ENCODE data around the gene SLC7A1.

SLC7A1 gene

GRCh38 chr13:29526741-29527140 lies 68.7 kb downstream of the SLC7A1 start:
- no peak for DNase-seq

GRCh38 chr13:29525757-29526156 lies 69.7 kb downstream of the SLC7A1 start:
- no peak for DNase-seq

GRCh38 chr13:29524641-29525040 lies 70.8 kb downstream of the SLC7A1 start:
- DNase-seq: no peak

GRCh38 chr13:29524176-29524575 lies 71.3 kb downstream of the SLC7A1 start:
- DNase-seq: no peak

GRCh38 chr13:29523199-29523961 lies 72.1 kb downstream of the SLC7A1 start:
- DNase-seq: no peak

- no peak for DNase-seq
Measured at GRCh38 chr13:29522044-29522685, 73.3 kb downstream of the SLC7A1 start.

GRCh38 chr13:29521336-29521735 lies 74.2 kb downstream of the SLC7A1 start:
- no peak for DNase-seq

GRCh38 chr13:29520671-29521070 lies 74.8 kb downstream of the SLC7A1 start:
- no peak for DNase-seq

GRCh38 chr13:29519921-29520320 lies 75.6 kb downstream of the SLC7A1 start:
- no peak for DNase-seq

GRCh38 chr13:29516880-29517279 lies 78.6 kb downstream of the SLC7A1 start:
- DNase-seq: no peak

GRCh38 chr13:29516012-29516411 lies 79.5 kb downstream of the SLC7A1 start:
- DNase-seq: no peak

GRCh38 chr13:29515372-29515771 lies 80.1 kb downstream of the SLC7A1 start:
- no peak for DNase-seq

GRCh38 chr13:29514720-29515310 lies 80.7 kb downstream of the SLC7A1 start:
- DNase-seq: no peak

GRCh38 chr13:29513981-29514719 lies 81.3 kb downstream of the SLC7A1 start:
- no peak for DNase-seq

GRCh38 chr13:29513002-29513980 lies 82.2 kb downstream of the SLC7A1 start:
- no peak for DNase-seq

GRCh38 chr13:29511980-29512379 lies 83.5 kb downstream of the SLC7A1 start:
- DNase-seq: no peak

GRCh38 chr13:29511106-29511796 lies 84.2 kb downstream of the SLC7A1 start:
- DNase-seq: no peak

GRCh38 chr13:29510651-29511084 lies 84.8 kb downstream of the SLC7A1 start:
- DNase-seq: no peak

- DNase-seq: no peak
Measured at GRCh38 chr13:29509999-29510589, 85.4 kb downstream of the SLC7A1 start.

GRCh38 chr13:29508876-29509252 lies 86.6 kb downstream of the SLC7A1 start:
- DNase-seq: no peak

All from stimulated activated CD4-positive, alpha-beta T cell treated with anti-CD3 and anti-CD28 coated beads, Interleukin-4, amount 100 ng/mL, for 4 hours (primary cell).